A549 (cell line): ENCODE results near the gene TNS3. TPM values are rescaled to one million over a fixed set of nuclear protein-coding genes. Genes with fewer than 3 reads are reported as not detected.

ENCODE experiments used
- ATAC-seq, 2 experiments: fragments of 200-7000 bp in 1 of 2; fragments of >200 bp in 1 of 2; cut with Nextera tagmentation in 1 of 2; cut with Tn5 transposase in 1 of 2; 3 replicates each; pipeline versions ENCODE4 v1.8.0 to v1.9.1; 2018 to 2020; ENCODE audit warnings: mild to moderate bottlenecking in 1 of 2, moderate library complexity in 1 of 2
- CTCF ChIA-PET: fragments of 300-600 bp; sonication (Branson Sonifier 250); formaldehyde crosslinking; extraction: SDS; loops from one replicate; lab custom pipeline; 2021; ENCODE audit warnings: antibody characterized with exemption, inconsistent platforms; lab: Yijun Ruan, JAX
- POLR2A ChIA-PET: fragments of 350-600 bp; formaldehyde crosslinking; extraction: SDS; loops from one replicate; lab custom pipeline; 2021; ENCODE audit warnings: antibody characterized with exemption, inconsistent platforms; lab: Yijun Ruan, JAX
- DNase-seq, 2 experiments: peaks; one replicate each; pipeline versions ENCODE4 v3.0.0 to v3.0.0-alpha.2; 2011 to 2016; ENCODE audit warnings: low read depth in 1 of 2, low spot score in 1 of 2
- FAIRE-seq: peaks from 2 replicates; lab custom pipeline; 2011; peaks lifted over from hg19 to GRCh38; lab: Jason Lieb, UNC
- H3K27ac ChIP-seq, 2 experiments: fragments of >200 bp; sonication (Bioruptor Twin); formaldehyde crosslinking; 3 replicates each; pipeline ENCODE4 v1.5.1; 2016 to 2017
- H3K4me1 ChIP-seq: fragments of >200 bp; sonication (Bioruptor Twin); formaldehyde crosslinking; 3 replicates; pipeline ENCODE4 v1.6.1; 2016
- H3K4me2 ChIP-seq: fragments of >200 bp; sonication (Bioruptor Twin); formaldehyde crosslinking; 3 replicates; pipeline ENCODE4 v1.6.1; 2016
- H3K4me3 ChIP-seq: fragments of >200 bp; sonication (Bioruptor Twin); formaldehyde crosslinking; 3 replicates; pipeline ENCODE4 v1.5.1; 2016
- H3K9me3 ChIP-seq: fragments of >200 bp; sonication (Bioruptor Twin); formaldehyde crosslinking; 3 replicates; pipeline ENCODE4 v1.6.1; 2016
- CHD4 ChIP-seq: fragments of 200-600 bp; sonication (generic); IDR thresholded peaks from 2 replicates; pipeline ENCODE4 v1.6.1; 2016; ENCODE audit warnings: antibody characterized with exemption, mild to moderate bottlenecking, borderline replicate concordance
- E2F6 ChIP-seq: IDR thresholded peaks from 2 replicates; pipeline ENCODE4 v1.6.1; 2012; ENCODE audit warnings: low read depth, borderline replicate concordance
- EHMT2 ChIP-seq: fragments of 200-600 bp; sonication (generic); IDR thresholded peaks from 2 replicates; pipeline ENCODE4 v1.6.1; 2016; ENCODE audit warnings: antibody characterized with exemption, low read depth, mild to moderate bottlenecking, moderate library complexity
- ESRRA ChIP-seq: fragments of 150-350 bp; IDR thresholded peaks from 2 replicates; pipeline ENCODE4 v1.6.1; 2014; ENCODE audit warnings: mild to moderate bottlenecking, low read length, borderline replicate concordance
- FOSB ChIP-seq: fragments of 250-450 bp; sonication (Bioruptor Pico); IDR thresholded peaks from 2 replicates; pipeline ENCODE4 v1.5.0; 2020; ENCODE audit warnings: mild to moderate bottlenecking, moderate library complexity
- HDAC2 ChIP-seq: fragments of 200-600 bp; sonication (generic); IDR thresholded peaks from 2 replicates; pipeline ENCODE4 v1.6.1; 2016
- HES2 ChIP-seq: fragments of >200 bp; sonication (Bioruptor Twin); formaldehyde crosslinking; IDR thresholded peaks from 2 replicates; pipeline ENCODE4 v1.6.1; 2016
- HEYL ChIP-seq: fragments of 250-450 bp; sonication (Bioruptor Pico); IDR thresholded peaks from 2 replicates; pipeline ENCODE4 v1.8.0; 2021; ENCODE audit warnings: mild to moderate bottlenecking, moderate library complexity
- HOXA7 ChIP-seq: fragments of 250-450 bp; sonication (Bioruptor Pico); IDR thresholded peaks from 2 replicates; pipeline ENCODE4 v1.5.0; 2020; ENCODE audit warnings: mild to moderate bottlenecking, moderate library complexity
- HOXB13 ChIP-seq: fragments of 250-450 bp; sonication (Bioruptor Pico); IDR thresholded peaks from 2 replicates; pipeline ENCODE4 v1.5.0; 2020; ENCODE audit warnings: low read depth, mild to moderate bottlenecking, moderate library complexity
- JUN ChIP-seq, 2 experiments: fragments of >200 bp; sonication (Bioruptor Twin); formaldehyde crosslinking; IDR thresholded peaks; 2 replicates in 1 of 2; 3 replicates in 1 of 2; pipeline ENCODE4 v1.6.1; 2016 to 2017
- JUNB ChIP-seq: fragments of >200 bp; sonication (Bioruptor Twin); formaldehyde crosslinking; IDR thresholded peaks from 2 replicates; pipeline ENCODE4 v1.6.1; 2016
- KDM5A ChIP-seq: fragments of 200-600 bp; sonication (generic); IDR thresholded peaks from 2 replicates; pipeline ENCODE4 v1.6.1; 2016; ENCODE audit warnings: antibody characterized with exemption, mild to moderate bottlenecking
- MAX ChIP-seq: IDR thresholded peaks from 2 replicates; pipeline ENCODE4 v1.6.1; 2012
- RAD21 ChIP-seq, 2 experiments: fragments of >200 bp in 1 of 2; sonication (Bioruptor Twin) in 1 of 2; formaldehyde crosslinking in 1 of 2; IDR thresholded peaks in 1 of 2; conservative IDR thresholded peaks in 1 of 2; 2 replicates in 1 of 2; 3 replicates in 1 of 2; pipeline ENCODE4 v1.6.1; 2012 to 2018; ENCODE audit warnings: inconsistent platforms in 1 of 2
- TFCP2L1 ChIP-seq: fragments of 250-450 bp; sonication (Bioruptor Pico); IDR thresholded peaks from 2 replicates; pipeline ENCODE4 v1.5.0; 2021; ENCODE audit warnings: mild to moderate bottlenecking
- ZFP36 ChIP-seq: fragments of 450-650 bp; IDR thresholded peaks from 2 replicates; pipeline ENCODE4 v1.6.1; 2014; ENCODE audit warnings: borderline replicate concordance; ENCODE audit not compliant: partially characterized antibody
- ZSCAN20 ChIP-seq: fragments of 250-450 bp; sonication (Bioruptor Pico); IDR thresholded peaks from 2 replicates; pipeline ENCODE4 v1.8.0; 2022; ENCODE audit warnings: mild to moderate bottlenecking, moderate library complexity
- WGBS: methylation state at CpG from one replicate; pipeline ENCODE4 v1.1.6; 2017; ENCODE audit errors: missing lambda C conversion rate; 5-methylcytosine and 5-hydroxymethylcytosine counted together
- polyA plus RNA-seq, 4 experiments: library from polyadenylated mRNA; depleted of rRNA in 3 of 4; stranded (reverse); fragments of >200 nt; fragmentation: RNase III in 1 of 4; extraction: RNeasy Plus Mini Kit Qiagen cat#74134 plus additional on column Dnase treatment in 1 of 4; gene quantifications; 2 replicates in 3 of 4; 3 replicates in 1 of 4; pipeline ENCODE4 v1.2.3, GENCODE V29; 2011 to 2017
- TF ChIP-seq, protein P1 (sequence below): IDR thresholded peaks from 2 replicates; pipeline ENCODE4 v1.6.1; 2012
- TF ChIP-seq, protein P2 (sequence below): fragments of >200 bp; sonication (Bioruptor Twin); formaldehyde crosslinking; IDR thresholded peaks from 3 replicates; pipeline ENCODE4 v1.5.1; 2016

TNS3 gene
- polyA plus RNA-seq, 2 of the 4 experiments (the other 2 are of a cell fraction): 107 to 134 TPM

DNA sequence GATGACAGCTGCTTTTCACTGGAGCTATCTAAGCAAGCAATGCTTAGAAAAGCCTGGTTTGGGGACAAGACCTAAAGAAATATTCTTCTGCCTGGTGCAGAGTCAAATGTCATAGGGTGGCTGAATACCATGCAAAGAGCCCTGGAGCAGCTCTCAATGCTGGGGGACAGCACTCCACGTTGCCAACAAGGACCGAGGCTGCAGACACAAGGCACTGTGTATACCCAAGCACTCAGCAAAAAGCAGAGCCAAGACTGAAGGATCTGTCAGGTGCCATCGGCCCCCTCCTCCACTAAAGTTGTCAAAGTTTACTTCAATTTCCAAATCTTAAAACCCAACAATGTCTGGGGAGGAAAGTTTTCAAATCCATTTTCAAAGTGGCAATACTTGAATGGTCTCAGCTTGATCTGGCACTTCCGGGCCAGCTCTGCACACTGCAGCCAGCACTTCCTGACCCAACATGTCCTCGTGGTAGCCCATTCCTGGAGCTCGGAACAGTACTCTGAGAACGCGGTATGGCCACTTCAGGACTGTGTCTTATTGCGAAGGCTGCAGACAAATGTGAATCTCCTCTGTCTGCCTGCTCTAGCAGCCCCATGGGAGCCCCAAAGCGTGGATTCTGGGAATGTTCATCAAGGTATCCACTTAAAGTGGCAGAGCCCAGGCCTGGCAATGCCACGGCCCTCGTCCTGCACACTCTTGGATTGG lies 191.8 kb downstream of the TNS3 start:
- no peak for TF ChIP-seq HDAC2
- TF ChIP-seq TFCP2L1 (CRISPR knock-in tag): no peak
- TF ChIP-seq ZFP36: no peak
- TF ChIP-seq MAX: no peak
- no peak for TF ChIP-seq JUN (IDR thresholded peaks at IDR 0.05)
- TF ChIP-seq, protein P1, sequence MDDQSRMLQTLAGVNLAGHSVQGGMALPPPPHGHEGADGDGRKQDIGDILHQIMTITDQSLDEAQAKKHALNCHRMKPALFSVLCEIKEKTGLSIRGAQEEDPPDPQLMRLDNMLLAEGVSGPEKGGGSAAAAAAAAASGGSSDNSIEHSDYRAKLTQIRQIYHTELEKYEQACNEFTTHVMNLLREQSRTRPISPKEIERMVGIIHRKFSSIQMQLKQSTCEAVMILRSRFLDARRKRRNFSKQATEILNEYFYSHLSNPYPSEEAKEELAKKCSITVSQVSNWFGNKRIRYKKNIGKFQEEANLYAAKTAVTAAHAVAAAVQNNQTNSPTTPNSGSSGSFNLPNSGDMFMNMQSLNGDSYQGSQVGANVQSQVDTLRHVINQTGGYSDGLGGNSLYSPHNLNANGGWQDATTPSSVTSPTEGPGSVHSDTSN: no peak
- no peak for TF ChIP-seq ESRRA
- no peak for TF ChIP-seq EHMT2
- TF ChIP-seq ZSCAN20 (CRISPR knock-in tag): no peak
- TF ChIP-seq JUNB: no peak
- no peak for TF ChIP-seq HOXB13 (CRISPR knock-in tag)
- TF ChIP-seq HEYL (CRISPR knock-in tag): no peak
- no peak for TF ChIP-seq E2F6
- no peak for TF ChIP-seq HES2
- TF ChIP-seq KDM5A: no peak
- TF ChIP-seq HOXA7 (CRISPR knock-in tag): no peak
- H3K4me3 ChIP-seq: no peak overlapping the region
- no peak overlapping the region for H3K4me2 ChIP-seq
- H3K27ac ChIP-seq: no peak overlapping the region
- POLR2A ChIA-PET: no interaction called here
- 87% methylated on average over 11 of the region's 12 CpGs for WGBS
- FAIRE-seq (no peak), ATAC-seq (no peak), DNase-seq (no peak)
- no peaks in the 10 kb centered on the region for H3K9me3 ChIP-seq
- H3K4me1 ChIP-seq: peaks cover 11% of the 10 kb centered on the region; the same call in 1 of the 3 replicates
- CTCF ChIA-PET: no interaction called here

DNA sequence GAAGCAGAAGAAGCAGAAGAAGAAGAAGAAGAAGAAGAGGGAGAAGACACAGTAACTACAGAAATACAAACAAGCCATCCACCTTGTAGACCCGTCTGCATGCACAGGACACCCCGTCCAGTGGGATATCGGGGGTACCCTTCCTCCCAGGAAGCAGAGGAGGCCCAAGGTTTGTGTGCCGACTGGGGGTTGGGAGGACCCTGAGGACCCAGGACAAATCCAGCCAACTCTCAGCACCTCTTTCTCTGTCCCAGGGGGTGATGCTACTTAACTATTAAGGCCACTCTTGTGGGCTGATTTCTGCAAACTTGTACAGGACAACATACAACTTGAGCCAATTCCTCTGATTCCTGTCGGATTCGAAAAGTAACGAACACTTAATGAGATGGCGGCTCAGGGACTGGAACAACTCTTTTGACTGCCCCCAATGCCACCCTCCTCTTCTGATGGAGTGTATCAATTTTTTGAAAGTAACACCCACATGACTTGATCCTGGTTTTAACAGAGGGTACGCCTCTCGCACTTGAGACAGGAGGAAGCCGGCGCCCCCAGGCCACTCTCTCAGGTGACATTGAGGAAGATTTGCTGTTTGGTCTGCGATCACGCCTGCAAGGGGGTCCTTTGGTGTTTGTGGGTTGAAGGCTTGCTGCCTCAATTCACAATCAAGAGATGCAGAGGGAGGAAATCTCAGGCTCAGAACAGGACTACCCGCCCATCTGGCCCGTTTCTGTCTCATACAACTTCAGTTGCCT lies 192.6 kb downstream of the TNS3 start:
- no peak overlapping the region for H3K4me2 ChIP-seq
- ChIA-PET POLR2A (no interaction called here), CTCF (no interaction called here)
- H3K9me3 ChIP-seq: no peaks in the 10 kb centered on the region
- FAIRE-seq: no peak
- ATAC-seq: no peak
- H3K4me3 ChIP-seq: no peak overlapping the region
- H3K4me1 ChIP-seq: peaks cover 19% of the 10 kb centered on the region; the same call in 1 of the 3 replicates
- WGBS: 94% methylated on average over 16 of the region's 16 CpGs
- DNase-seq: no peak
- TF ChIP-seq RAD21 (conservative IDR thresholded peaks at IDR 0.05 in 1 of 2, IDR thresholded peaks at IDR 0.05 in 1 of 2): no peak
- no peak for TF ChIP-seq MAX
- TF ChIP-seq, protein P2, sequence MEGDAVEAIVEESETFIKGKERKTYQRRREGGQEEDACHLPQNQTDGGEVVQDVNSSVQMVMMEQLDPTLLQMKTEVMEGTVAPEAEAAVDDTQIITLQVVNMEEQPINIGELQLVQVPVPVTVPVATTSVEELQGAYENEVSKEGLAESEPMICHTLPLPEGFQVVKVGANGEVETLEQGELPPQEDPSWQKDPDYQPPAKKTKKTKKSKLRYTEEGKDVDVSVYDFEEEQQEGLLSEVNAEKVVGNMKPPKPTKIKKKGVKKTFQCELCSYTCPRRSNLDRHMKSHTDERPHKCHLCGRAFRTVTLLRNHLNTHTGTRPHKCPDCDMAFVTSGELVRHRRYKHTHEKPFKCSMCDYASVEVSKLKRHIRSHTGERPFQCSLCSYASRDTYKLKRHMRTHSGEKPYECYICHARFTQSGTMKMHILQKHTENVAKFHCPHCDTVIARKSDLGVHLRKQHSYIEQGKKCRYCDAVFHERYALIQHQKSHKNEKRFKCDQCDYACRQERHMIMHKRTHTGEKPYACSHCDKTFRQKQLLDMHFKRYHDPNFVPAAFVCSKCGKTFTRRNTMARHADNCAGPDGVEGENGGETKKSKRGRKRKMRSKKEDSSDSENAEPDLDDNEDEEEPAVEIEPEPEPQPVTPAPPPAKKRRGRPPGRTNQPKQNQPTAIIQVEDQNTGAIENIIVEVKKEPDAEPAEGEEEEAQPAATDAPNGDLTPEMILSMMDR: no peak
- no peak for TF ChIP-seq FOSB (CRISPR knock-in tag)
- TF ChIP-seq CHD4: no peak
- no peak for TF ChIP-seq HES2
- TF ChIP-seq ZSCAN20 (CRISPR knock-in tag): no peak
- H3K27ac ChIP-seq: no peak overlapping the region
